HepG2 (cell line): ENCODE data around the gene EIF4G2. TPM values are rescaled to one million over a fixed set of nuclear protein-coding genes. Genes with fewer than 3 reads are reported as not detected.
A peak's percentile ranks its signal among the peaks of the same experiment; 100 is the strongest.

Experiments
- ATF7 ChIP-seq, 2 experiments: fragments of 450-650 bp in 1 of 2; sonication (generic) in 1 of 2; formaldehyde crosslinking in 1 of 2; IDR thresholded peaks; 2 replicates each; pipeline versions ENCODE4 v1.4.0 to v1.6.1; 2016 to 2020; ENCODE audit warnings: antibody characterized with exemption in 1 of 2, mild to moderate bottlenecking in 1 of 2, missing genetic modification reagents in 1 of 2
- ATRX ChIP-seq: sonication (generic); formaldehyde crosslinking; IDR thresholded peaks from 2 replicates; pipeline ENCODE4 v1.4.0; 2020; ENCODE audit warnings: missing genetic modification reagents, borderline replicate concordance
- CEBPB ChIP-seq: IDR thresholded peaks from 2 replicates; pipeline ENCODE4 v1.6.1; 2011; ENCODE audit warnings: low read depth, low read length, improper control_type of control experiment, borderline replicate concordance
- ELF4 ChIP-seq: sonication (generic); formaldehyde crosslinking; IDR thresholded peaks from 2 replicates; pipeline ENCODE4 v1.5.0; 2020; ENCODE audit warnings: missing genetic modification reagents, mild to moderate bottlenecking, moderate library complexity, borderline replicate concordance
- ESRRA ChIP-seq: sonication (generic); formaldehyde crosslinking; IDR thresholded peaks from 2 replicates; pipeline ENCODE4 v1.5.1; 2020; ENCODE audit warnings: mild to moderate bottlenecking, low read depth, missing genetic modification reagents
- FOXP4 ChIP-seq: sonication (generic); formaldehyde crosslinking; IDR thresholded peaks from 2 replicates; pipeline ENCODE4 v1.4.0; 2020; ENCODE audit warnings: missing genetic modification reagents
- FUBP1 ChIP-seq: sonication (generic); formaldehyde crosslinking; IDR thresholded peaks from 2 replicates; pipeline ENCODE4 v1.5.1; 2020; ENCODE audit warnings: missing genetic modification reagents, mild to moderate bottlenecking, borderline replicate concordance
- GATA4 ChIP-seq: sonication (generic); IDR thresholded peaks from 2 replicates; pipeline ENCODE4 v1.6.1; 2016; ENCODE audit warnings: antibody characterized with exemption, low read depth, borderline replicate concordance
- HMGA1 ChIP-seq: sonication (generic); formaldehyde crosslinking; conservative IDR thresholded peaks from 2 replicates; pipeline ENCODE4 v1.4.0; 2020; ENCODE audit warnings: missing genetic modification reagents
- LCORL ChIP-seq, 2 experiments: fragments of 450-650 bp in 1 of 2; sonication (generic) in 1 of 2; formaldehyde crosslinking in 1 of 2; IDR thresholded peaks; 2 replicates each; pipeline versions ENCODE4 v1.5.0 to v1.6.1; 2017 to 2020; ENCODE audit warnings: antibody characterized with exemption in 1 of 2, missing genetic modification reagents in 1 of 2
- MIXL1 ChIP-seq: IDR thresholded peaks from 2 replicates; pipeline ENCODE4 v1.6.1; 2016
- PITX1 ChIP-seq: sonication (generic); formaldehyde crosslinking; IDR thresholded peaks from 2 replicates; pipeline ENCODE4 v1.5.1; 2020; ENCODE audit warnings: mild to moderate bottlenecking, missing genetic modification reagents
- REXO4 ChIP-seq: sonication (generic); formaldehyde crosslinking; IDR thresholded peaks from 2 replicates; pipeline ENCODE4 v1.8.0; 2022; ENCODE audit warnings: missing genetic modification reagents, mild to moderate bottlenecking, borderline replicate concordance
- RFX1 ChIP-seq: fragments of 450-650 bp; IDR thresholded peaks from 2 replicates; pipeline ENCODE4 v1.6.1; 2017
- RXRB ChIP-seq: IDR thresholded peaks from 2 replicates; pipeline ENCODE4 v1.6.1; 2016; ENCODE audit warnings: borderline replicate concordance, missing genetic modification reagents, missing compliant biosample characterization
- SPEN ChIP-seq: sonication (generic); formaldehyde crosslinking; IDR thresholded peaks from 2 replicates; pipeline ENCODE4 v1.5.1; 2020; ENCODE audit warnings: low read depth, mild to moderate bottlenecking, missing genetic modification reagents
- ZMYM2 ChIP-seq: sonication (generic); formaldehyde crosslinking; IDR thresholded peaks from 2 replicates; pipeline ENCODE4 v1.8.0; 2022; ENCODE audit warnings: mild to moderate bottlenecking, missing genetic modification reagents
- ZNF124 ChIP-seq: sonication (generic); formaldehyde crosslinking; IDR thresholded peaks from 2 replicates; pipeline ENCODE4 v1.4.0; 2020; ENCODE audit warnings: missing genetic modification reagents
- ZNF414 ChIP-seq: sonication (generic); formaldehyde crosslinking; IDR thresholded peaks from 2 replicates; pipeline ENCODE4 v1.5.0; 2020; ENCODE audit warnings: missing genetic modification reagents
- ZNF580 ChIP-seq: IDR thresholded peaks from 2 replicates; pipeline ENCODE4 v1.6.1; 2016; ENCODE audit warnings: low read depth, borderline replicate concordance
- ZNF589 ChIP-seq: sonication (generic); formaldehyde crosslinking; conservative IDR thresholded peaks from 2 replicates; pipeline ENCODE4 v1.8.0; 2022; ENCODE audit warnings: mild to moderate bottlenecking, moderate library complexity, missing genetic modification reagents
- ZNF75D ChIP-seq: sonication (generic); formaldehyde crosslinking; IDR thresholded peaks from 2 replicates; pipeline ENCODE4 v1.8.1; 2023; ENCODE audit warnings: missing genetic modification reagents, mild to moderate bottlenecking, borderline replicate concordance
- ZNF761 ChIP-seq: sonication (generic); formaldehyde crosslinking; conservative IDR thresholded peaks from 2 replicates; pipeline ENCODE4 v1.4.0; 2020; ENCODE audit warnings: mild to moderate bottlenecking, missing genetic modification reagents
- ZNF788 ChIP-seq: sonication (generic); formaldehyde crosslinking; IDR thresholded peaks from 2 replicates; pipeline ENCODE4 v1.5.0; 2020; ENCODE audit warnings: mild to moderate bottlenecking, missing genetic modification reagents, borderline replicate concordance
- ZSCAN30 ChIP-seq: sonication (generic); formaldehyde crosslinking; IDR thresholded peaks from 2 replicates; pipeline ENCODE4 v1.5.0; 2020; ENCODE audit warnings: mild to moderate bottlenecking, missing genetic modification reagents
- polyA plus RNA-seq, 8 experiments: library from polyadenylated mRNA; depleted of rRNA in 3 of 8; stranded (reverse) in 7 of 8; unstranded in 1 of 8; fragments of >200 nt; fragmentation: Illumina TruSeq in 4 of 8; extraction: Trizol in 4 of 8; gene quantifications; 2 replicates each; pipeline versions ENCODE4 v1.2.1 to v1.2.3, GENCODE V29; 2011 to 2016; ENCODE audit warnings: low read depth in 4 of 8, missing spikeins in 1 of 8, mixed read lengths in 1 of 8; ENCODE audit not compliant: insufficient read depth in 1 of 8
- total RNA-seq, 5 experiments: library from RNA; depleted of rRNA; stranded (reverse); fragments of >200 nt; fragmentation: Illumina TruSeq; extraction: Trizol; gene quantifications; 2 replicates each; pipeline ENCODE4 v1.2.3, GENCODE V29; 2016; ENCODE audit warnings: low read depth in 1 of 5

Gene EIF4G2
- total and polyA plus RNA-seq, 2 of the 13 experiments (the other 11 are each of a cell fraction or from before 2014, with no cell fraction given): 362 to 546 TPM

- TF ChIP-seq FUBP1 (CRISPR knock-in tag): no peak; the same call in 1 of the 2 replicates
- no peak for TF ChIP-seq REXO4 (CRISPR knock-in tag)
- peak; percentile 91; the same call in 1 of the 2 replicates for TF ChIP-seq ZMYM2 (CRISPR knock-in tag)
- TF ChIP-seq ATRX: no peak
- no peak for TF ChIP-seq ZSCAN30 (CRISPR knock-in tag)
- TF ChIP-seq ZNF761 (CRISPR knock-in tag): 0 out of 2 replicates have a peak, but pooled peaks have one; percentile 81
- no peak for TF ChIP-seq MIXL1 (CRISPR knock-in tag)
- TF ChIP-seq SPEN: peak; percentile 40; the same call in 1 of the 2 replicates
- no peak for TF ChIP-seq ATF7 (IDR thresholded peaks at IDR 0.05)
- TF ChIP-seq ATF7 (CRISPR knock-in tag; IDR thresholded peaks at IDR 0.05): no peak
- TF ChIP-seq ESRRA (CRISPR knock-in tag): no peak
- TF ChIP-seq ZNF788 (CRISPR knock-in tag): peak; percentile 74
- TF ChIP-seq ZNF580 (CRISPR knock-in tag): peak; percentile 6; the same call in 1 of the 2 replicates
- TF ChIP-seq RXRB (CRISPR knock-in tag): peak; percentile 8; the same call in 1 of the 2 replicates
- no peak; the same call in 1 of the 2 replicates for TF ChIP-seq ZNF124 (CRISPR knock-in tag)
- TF ChIP-seq ZNF75D (CRISPR knock-in tag): no peak
- 0 out of 2 replicates have a peak, but pooled peaks have one; percentile 38 for TF ChIP-seq FOXP4 (CRISPR knock-in tag)
- TF ChIP-seq ZNF589 (CRISPR knock-in tag): no peak
- peak; percentile 92 for TF ChIP-seq ZNF414 (CRISPR knock-in tag)
- TF ChIP-seq HMGA1 (CRISPR knock-in tag): no peak
- no peak; the same call in 1 of the 2 replicates for TF ChIP-seq LCORL (IDR thresholded peaks at IDR 0.05)
- peak; percentile 73; the same call in 1 of the 2 replicates for TF ChIP-seq LCORL (CRISPR knock-in tag; IDR thresholded peaks at IDR 0.05)
- TF ChIP-seq ELF4 (CRISPR knock-in tag): peak; percentile 80; the same call in 1 of the 2 replicates
- peak; percentile 62; the same call in 1 of the 2 replicates for TF ChIP-seq PITX1 (CRISPR knock-in tag)
- TF ChIP-seq GATA4: 0 out of 2 replicates have a peak, but pooled peaks have one; percentile 11
- TF ChIP-seq RFX1: peak; percentile 20; the same call in 1 of the 2 replicates
- no peak for TF ChIP-seq CEBPB
Measured at GRCh38 chr11:10857709-10858438, 49.1 kb upstream of the EIF4G2 start, which contains the start of gene ZBED5 (continued).
